HG03280 (cell line): ENCODE results near the gene HSD17B14.
A peak's percentile ranks its signal among the peaks of the same experiment; 100 is the strongest.
"Not testable (repeated sequence)": the region's sequence is repeated elsewhere in the genome, so short reads cannot be mapped to it uniquely, and the experiment has no call there.

Experiments
- ATAC-seq: cut with Tn5 transposase; IDR thresholded peaks from one replicate; pipeline ENCODE4 v1.9.1; 2021; ENCODE audit warnings: mild to moderate bottlenecking, moderate library complexity; ENCODE audit not compliant: unreplicated experiment

HSD17B14 gene

DNA sequence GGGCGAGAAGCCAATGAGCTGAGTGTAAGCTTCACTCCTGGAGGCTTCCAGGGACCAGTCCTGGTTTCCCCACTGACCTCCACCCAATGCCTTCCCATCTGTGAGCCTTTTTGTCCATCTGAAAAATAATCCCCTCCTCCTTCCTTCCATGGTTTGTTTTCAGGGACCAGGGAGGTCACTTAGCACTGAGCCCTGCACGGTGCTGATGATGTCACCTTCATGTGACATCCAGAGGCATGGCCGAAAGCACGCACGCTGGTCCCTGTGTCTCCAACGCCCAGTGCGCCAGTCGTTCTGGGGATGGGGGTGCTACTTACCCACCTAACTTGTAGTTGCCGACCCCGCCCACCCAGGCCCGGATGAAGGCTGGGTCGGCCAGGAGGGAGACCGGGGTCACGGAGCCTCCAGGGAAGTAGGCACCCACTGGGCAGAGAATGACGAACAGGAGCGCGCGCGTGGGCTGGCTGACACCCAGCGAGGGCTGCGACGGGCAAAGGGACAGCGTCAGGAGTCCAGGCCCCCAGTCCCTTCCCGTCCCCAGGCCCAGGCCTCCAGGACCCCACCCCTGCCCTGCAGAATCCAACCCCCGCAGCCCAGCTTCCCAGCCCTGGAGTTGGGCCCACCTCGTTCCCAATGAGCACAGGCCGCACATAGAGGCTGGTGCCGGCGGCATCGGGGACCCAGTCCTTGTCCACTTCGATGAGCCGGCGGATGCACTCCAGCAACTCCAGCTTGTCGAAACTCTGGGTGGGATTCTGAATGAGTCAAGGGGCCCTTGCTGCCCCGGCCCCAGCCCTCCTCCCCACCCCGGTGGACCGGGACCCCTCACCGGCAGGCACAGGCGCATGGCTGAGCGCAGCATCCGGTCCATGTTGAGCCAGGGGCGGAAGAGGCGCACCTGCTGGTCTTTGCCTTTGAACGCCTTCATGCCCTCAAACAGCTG lies 36.7 kb downstream of the HSD17B14 start:
- no peak for ATAC-seq

DNA sequence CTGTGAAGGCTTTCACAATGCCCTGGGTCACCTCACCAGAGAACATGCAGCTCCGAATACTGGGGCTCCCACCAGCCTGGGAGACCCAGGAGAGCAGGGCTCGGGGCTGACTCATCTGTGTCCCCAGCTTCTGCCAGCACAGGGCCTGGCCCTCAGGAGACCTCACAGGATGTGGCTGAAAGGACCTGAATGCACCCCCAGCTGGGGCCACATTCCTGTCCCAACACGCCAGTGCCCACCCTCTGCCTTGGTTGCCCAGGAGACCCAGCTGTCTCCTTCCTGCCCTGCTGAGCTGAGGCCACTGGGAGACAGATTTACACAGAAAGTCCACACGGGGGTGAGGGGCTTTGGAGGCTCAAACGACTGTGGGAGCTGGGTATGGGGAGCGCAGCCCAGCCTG lies 37.4 kb downstream of the HSD17B14 start:
- no peak for ATAC-seq

DNA sequence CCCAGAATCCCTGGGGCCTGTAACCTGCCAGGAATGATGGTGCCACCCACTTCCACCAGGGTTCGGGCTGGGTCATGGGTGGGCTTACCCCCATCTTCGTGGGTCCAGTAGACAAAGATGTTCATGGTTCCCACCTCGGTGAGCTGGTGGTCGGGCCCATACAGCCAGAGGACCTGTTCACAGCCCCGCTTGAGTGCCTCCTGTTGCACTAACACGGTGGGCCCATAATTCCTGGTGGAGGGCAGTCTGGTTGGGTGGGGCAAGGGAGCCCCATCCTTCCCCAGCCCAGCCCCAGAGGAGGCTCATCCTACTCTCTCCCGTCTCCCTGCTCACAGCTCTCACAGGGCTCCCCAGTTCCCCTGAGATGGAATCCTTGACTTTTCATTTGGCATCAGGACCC lies 39.2 kb downstream of the HSD17B14 start:
- no peak for ATAC-seq

DNA sequence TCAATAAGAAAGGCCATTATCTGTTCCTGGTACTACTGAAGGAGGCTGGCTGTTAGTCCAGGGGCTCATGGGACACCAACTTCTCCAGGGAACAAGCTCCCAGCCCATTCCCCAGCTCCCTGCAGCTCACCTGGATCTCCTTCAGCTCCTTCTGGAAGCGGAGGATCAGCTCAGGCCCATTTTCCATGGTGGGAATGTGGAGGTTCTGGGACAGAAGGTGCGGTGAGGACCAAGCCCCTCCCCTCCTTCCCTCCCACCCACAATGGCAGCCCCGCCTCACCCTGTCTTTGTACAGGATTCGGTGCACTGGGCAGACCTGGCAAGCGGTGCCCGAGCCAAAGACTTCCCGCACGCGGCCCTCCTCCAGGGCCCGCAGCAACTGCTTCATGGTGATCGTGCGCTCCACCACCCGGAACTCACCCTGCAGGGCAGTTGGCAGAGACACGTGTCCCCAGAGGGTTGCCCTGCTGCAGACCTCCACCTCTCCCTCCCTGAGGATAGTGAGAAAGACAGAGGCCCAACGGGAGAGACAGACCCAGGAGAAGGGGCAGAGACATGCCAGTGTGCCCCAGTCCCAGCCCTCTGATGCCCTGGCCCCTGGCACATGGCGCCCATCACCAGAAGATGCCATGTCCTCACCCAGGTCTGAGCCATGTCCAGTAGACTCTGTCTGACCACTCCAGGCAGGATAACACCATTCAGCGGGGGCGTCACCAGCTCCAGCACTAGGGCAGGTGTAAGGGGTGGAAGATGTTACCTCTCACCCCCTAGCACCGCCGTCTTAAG lies 39.8 kb downstream of the HSD17B14 start:
- ATAC-seq, result no peak

DNA sequence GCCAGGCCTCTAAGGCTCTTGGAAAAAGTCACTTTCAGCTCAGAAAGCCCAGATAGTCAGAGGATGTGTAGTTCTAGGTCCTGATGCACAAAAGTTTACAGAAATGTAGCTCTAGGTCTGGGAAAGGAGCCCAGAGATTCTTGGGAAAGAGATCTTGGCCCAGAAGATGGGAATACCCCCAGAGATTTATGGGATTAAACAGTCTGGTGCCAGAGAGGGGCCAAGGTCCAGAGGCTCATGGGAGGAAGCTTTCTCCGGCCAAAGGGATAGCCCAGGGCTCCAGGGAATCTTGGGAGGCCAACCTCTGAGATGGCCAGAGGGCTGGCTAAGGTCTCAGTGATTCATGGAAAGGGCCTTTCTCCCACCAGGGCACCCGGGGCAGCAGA lies 40.6 kb downstream of the HSD17B14 start:
- ATAC-seq, result no peak

DNA sequence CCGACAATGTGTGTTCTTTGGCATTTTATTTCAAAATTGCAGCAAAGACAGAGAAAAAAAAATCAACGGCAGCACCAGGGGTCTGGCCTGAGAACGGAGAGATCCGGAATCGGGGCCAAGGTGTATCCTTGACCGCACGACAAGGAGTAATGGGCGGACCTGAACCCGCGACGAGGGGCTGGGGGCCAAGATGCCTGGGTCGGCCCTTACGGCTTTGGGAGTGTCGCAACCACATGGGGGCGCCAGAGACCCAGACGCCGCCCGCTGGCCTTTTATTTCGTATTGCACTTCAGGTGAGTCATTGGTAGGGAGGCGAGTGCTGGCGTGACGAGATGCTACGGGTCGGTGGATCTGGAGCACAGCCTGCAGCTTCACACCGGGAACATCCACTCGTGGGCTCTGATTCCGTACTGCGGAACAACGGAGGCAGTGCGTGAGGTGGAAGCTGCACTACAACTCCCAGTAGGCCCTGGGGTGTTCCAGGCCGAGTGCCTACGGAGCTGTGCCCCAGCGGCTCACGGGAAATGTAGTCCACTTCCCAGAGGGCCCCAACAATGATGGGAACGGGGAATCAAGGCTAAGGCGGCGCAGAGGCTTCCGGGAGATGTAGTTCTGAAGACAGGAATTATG lies 41.1 kb downstream of the HSD17B14 start:
- peak; percentile 85 for ATAC-seq

DNA sequence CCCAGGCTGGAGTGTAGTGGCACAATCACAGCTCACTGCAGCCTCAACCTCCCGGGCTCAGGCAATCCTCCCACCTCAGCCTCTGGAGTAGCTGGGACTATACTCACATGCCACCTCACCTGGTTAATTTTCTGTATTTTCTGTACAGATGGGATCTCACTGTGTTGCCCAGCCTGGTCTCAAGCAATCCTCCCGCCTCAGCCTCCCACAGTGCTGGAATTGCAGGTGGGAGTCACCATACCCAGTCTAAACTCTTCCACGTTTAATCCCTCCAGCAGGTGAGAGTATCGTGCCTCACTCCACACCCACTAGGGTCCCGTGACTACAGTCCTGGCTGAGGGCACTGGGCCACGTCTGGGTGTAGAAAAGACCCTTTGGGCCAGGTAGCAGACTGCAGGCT lies 42.0 kb downstream of the HSD17B14 start:
- no peak for ATAC-seq

DNA sequence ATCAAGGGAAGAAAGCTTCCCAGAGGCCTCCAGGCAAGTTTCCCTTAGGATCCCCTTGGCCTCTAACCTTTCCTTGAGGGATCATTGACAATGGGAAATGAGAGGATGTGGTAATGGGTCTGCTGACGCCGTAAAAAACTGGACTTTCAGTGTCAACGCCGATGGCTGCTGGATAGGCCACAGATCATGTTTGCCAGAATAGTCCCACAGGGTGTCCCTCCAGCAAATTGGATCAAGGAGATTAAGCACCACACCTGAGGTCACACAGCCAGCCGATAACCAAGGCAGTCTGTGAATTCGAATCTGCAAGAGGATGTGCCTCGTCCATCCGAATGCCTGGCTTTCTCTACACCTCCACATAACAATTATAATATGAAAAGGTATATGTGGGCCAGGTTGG lies 43.0 kb downstream of the HSD17B14 start:
- no peak for ATAC-seq

DNA sequence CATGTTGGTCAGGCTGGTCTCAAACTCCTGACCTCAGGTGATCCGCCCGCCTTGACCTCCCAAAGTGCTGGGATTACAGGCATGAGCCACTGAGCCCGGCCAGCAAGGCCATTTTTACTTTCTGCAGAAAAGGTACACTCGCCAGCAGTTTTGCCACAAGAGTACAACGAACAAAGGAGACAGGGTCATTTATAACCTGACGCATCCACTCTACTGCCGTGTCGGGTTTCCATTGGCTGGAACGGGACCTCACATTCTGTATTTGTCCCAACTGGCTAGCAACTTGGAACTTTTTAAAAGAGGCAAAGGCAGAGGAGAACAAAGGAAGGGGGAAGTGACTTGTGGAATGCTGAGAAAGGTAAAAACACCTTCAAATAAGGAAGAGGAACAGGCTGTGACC lies 49.0 kb downstream of the HSD17B14 start:
- not testable (repeated sequence) for ATAC-seq

DNA sequence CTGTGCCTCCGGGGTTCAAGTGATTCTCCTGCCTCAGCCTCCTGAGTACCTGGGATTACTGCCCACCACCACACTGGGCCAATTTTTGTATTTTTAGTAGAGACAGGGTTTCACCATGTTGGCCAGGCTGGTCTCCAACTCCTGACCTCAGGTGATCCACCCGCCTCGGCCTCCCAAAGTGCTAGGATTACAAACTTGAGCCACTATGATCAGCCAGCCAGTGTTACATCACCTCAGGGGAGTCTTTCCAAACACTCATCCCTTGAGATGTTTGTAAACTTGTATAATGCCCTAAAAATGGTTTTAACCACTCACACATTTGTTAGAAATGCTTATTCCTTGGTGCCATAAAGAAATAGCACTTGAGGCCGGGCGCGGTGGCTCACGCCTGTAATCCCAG lies 49.9 kb downstream of the HSD17B14 start:
- not testable (repeated sequence) for ATAC-seq

DNA sequence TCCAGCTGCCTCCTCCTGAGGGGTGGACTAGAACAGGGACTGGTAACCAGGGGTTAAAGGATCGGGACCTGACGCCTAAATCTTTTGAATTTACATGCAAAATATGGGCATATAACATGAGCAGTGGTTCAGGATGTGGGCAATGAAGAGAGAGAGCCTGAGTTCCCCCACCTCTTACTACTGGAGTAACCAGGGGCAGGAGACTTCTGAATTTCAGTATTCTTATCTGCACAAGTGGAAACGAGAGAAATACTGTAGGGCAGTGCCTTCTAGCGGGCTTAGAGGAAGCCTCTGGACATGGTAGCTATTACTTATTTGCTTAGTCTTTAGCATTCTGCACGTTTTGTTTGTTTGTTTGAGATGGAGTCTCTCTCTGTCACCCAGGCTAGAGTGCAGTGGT lies 51.8 kb downstream of the HSD17B14 start:
- ATAC-seq, result no peak

DNA sequence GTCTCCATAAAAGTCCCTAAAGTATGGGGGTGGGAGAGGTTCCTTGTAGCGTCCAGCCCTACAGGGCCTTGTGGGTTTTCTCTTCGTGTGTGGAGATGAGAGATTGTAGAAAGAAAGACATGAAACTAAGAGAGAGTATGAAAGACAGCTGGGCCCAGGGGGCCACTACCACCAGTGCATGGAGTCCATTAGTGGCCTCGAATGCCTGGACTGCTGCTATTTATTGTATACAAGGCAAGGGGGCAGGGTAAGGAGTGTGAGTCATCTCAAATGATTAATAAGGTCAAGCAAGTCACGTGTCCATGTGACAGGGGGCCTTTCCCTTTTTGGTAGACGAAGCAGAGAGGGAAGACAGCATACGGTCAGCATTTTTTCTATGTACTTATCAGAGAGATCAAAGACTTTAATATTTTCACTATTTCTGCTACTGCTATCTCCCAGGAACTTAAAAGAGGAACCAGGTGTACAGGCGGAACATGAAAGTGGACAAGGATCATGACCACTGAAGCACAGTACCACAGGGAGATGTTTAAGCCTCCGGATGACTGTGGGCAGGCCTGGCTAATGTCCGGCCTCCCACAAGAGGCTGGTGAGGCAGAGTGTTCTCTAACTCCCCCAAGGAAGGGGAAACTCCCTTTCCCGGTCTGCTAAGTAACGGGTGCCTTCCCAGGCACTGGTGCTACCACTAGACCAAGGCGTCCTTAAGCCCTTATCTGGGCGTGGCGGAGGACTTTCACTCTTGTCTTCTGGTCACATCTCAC lies 55.5 kb downstream of the HSD17B14 start:
- ATAC-seq, result no peak

DNA sequence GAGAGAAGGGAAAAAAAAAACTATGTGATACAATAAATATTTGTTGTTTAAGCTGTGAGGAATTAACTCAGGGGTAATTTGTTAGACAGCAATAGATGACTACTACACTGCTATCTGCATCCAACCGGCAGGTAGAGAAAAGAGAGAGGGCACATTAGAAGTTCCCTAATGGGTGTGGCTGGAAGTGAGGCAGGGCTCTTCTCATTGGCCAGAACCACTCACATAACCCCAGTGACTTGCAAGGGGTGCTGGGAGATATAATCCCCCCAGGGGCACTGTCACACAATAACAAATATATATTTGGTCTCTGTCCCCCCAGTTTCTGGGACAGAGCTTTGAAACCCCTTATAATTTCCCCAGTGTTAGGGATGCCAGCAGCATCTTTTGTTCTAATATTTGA lies 56.7 kb downstream of the HSD17B14 start:
- ATAC-seq, result no peak

DNA sequence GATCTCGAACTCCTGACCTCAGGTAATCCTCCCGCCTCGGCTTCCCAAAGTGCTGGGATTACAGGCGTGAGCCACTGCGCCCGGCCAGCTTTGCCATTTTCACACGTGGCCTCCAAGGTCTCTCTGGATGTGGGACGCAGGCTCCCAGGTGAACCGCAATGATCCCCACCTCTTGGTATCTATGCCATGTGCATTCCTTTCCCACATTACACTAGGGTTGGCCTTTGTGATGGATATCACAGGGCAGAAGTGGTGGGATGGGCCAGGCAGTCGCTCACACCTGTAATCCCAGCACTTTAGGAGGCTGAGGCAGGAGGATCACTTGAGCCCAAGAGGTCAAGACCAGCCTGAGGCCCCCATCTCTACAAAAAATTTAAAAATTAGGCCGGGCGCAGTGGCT lies 58.6 kb downstream of the HSD17B14 start:
- ATAC-seq, result no peak

DNA sequence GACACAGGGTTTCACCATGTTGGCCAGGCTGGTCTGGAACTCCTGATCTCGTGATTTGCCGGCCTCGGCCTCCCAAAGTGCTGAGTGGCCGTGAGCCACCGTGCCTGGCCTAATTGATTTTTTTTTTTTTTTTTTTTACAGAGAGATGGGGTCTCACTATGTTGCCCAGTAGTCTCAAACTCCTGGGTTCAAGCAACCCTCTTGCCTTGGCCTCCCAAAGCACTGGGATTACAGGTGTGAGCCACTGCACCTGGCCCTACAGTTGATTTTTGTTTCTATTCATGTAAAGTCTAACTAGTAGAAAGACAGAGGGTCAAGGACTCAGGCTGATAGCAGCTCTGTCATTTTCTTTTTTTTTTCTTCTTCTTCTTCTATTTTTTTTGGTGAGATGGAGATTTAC lies 59.2 kb downstream of the HSD17B14 start:
- no peak for ATAC-seq

DNA sequence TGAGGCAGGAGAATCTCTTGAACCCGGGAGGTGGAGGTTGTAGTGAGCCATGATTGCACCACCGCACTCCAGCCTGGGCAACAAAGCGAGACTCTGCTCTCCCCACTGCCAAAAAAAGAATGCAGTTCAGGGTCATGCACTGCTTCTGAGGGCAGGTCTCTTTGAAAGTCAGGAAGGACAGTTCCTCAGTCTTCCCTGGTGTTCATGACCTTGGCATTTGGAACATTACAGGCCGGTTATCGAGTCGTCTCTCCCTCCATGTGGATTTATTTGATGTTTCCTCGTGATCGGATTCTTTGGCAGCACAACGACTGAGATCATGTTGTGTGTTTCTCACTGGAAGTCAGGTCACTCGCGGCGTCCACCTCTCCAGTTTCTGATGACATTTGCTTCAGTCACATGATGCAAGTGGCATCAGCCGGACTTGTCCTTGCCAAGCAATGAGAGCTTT lies 63.8 kb downstream of the HSD17B14 start:
- ATAC-seq, result no peak

DNA sequence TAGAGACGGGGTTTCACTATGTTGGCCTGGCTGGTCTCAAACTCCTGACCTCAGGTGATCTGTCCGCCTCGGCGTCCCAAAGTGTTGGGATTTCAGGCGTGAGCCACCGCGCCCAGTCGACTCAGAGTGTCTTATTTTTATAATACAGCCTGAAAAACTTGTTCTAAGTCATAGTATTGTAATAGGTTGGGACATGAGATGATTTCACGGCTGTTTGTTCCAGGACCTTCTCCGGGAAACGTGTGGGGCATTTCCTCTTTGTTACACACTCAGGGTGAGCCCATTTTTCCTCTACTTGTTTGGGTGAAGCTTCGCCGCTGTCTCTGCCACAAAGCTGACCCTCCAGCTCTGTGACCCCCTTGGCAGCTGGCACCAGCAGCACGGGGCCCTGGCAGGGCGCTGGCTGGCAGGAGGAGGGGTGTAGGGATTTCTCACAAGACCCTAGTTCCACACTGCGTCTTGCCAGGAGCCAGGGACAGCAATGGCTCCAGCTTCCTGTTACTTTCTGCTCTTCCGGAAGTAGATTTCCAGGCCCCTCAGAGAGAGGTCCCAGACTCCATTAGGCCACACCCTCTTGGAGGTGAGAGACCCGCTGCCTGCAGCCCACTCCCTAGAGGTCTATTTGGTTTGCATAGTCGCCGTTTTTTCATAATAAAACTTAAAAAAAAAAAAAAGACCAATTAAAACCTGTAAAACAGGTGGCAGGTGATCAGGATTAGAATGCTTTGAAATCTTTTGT lies 65.4 kb downstream of the HSD17B14 start:
- no peak for ATAC-seq

DNA sequence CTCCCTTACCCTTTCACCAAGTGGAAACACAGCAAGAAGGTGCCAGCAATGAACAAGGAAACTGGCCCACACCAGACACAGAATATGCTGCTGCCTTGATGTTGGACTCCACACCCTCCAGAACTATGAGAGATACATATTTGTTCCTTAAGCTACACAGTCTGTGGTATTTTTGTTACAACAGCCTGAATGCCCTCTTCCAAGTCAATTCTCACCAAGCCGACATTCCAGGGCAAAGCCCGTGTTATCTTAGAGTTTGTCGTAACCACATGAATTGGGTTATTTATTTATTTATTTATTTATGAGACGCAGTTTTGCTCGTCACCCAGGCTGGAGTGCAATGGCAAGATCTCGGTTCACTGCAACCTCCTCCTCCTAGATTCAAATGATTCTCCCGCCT lies 66.0 kb downstream of the HSD17B14 start:
- ATAC-seq, result no peak

DNA sequence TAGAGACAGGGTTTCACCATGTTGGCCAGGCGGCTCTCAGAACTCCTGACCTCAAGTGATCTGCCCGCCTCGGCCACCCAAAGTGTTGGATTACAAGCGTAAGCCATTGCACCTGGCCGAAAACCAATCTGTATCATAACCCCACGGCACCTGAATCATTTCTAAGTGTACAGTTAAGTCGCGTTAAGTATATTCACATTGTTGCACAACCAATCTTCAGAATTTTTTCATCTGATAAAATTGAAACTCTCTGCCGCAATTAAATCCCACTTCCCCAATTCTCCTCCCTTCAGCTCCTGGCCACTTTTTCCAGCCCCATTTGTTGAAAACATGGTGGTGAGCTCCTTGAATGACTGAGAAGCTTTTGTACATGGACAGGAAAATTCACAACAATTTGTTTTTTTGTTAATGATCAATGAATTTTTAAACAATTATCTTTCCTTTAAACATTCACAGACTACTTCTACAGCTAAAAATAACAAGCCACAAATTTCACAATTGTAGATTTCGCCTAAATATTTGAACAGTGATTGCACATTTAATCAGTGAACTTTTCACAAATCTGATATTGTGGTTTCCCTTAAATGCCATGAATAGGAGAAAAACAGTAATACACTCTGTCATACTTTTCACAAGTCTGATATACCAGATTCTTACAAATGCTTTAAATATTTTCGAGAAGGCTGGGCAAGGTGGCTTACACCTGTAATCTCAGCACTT lies 67.1 kb downstream of the HSD17B14 start:
- ATAC-seq, result no peak
